Measurements from ENCODE around the gene RPS6KB2. TPM values are rescaled to one million over a fixed set of nuclear protein-coding genes. Genes with fewer than 3 reads are reported as not detected.
A peak's percentile ranks its signal among the peaks of the same experiment; 100 is the strongest.
"Not testable (repeated sequence)": the region's sequence is repeated elsewhere in the genome, so short reads cannot be mapped to it uniquely, and the experiment has no call there.

The RPS6KB2 gene
- polyA plus RNA-seq, 1 donor from 2014 or later: 92.8 TPM

- H3K4me3 ChIP-seq (ENCODE audit: low read length): peak overlapping the region; percentile 71
- H3K27me3 ChIP-seq (ENCODE audit: insufficient read depth, low read depth, low read length): no peaks in the 10 kb centered on the region
- H3K9ac ChIP-seq (ENCODE audit: low read length): peak overlapping the region; percentile 75
- H3K36me3 ChIP-seq (ENCODE audit: insufficient read depth, low read length): no peaks in the 10 kb centered on the region
- no peaks in the 10 kb centered on the region for H3K9me2 ChIP-seq (ENCODE audit: insufficient read depth, low read length)
- no peaks in the 10 kb centered on the region for H3K79me2 ChIP-seq (replicated peaks; ENCODE audit: insufficient read depth, low read length)
- no peak overlapping the region for H3K4me2 ChIP-seq (ENCODE audit: low read length)
- no peaks in the 10 kb centered on the region for H4K20me1 ChIP-seq (ENCODE audit: insufficient read depth)
- H3K27ac ChIP-seq (ENCODE audit: low read length): peak overlapping the region; percentile 56
- H2AFZ ChIP-seq (ENCODE audit: low read depth, low read length): peak overlapping the region; percentile 65
- no peaks in the 10 kb centered on the region for H3F3A ChIP-seq (ENCODE audit: insufficient read depth, low read length, poor library complexity, severe bottlenecking)
- H3K9me3 ChIP-seq (ENCODE audit: low read length): no peaks in the 10 kb centered on the region
- TF ChIP-seq SMC3 (conservative IDR thresholded peaks at IDR 0.05; ENCODE audit: poor library complexity) (no peak), EZH2 (IDR thresholded peaks at IDR 0.05; ENCODE audit: borderline replicate concordance, insufficient read depth, low read length, poor library complexity, severe bottlenecking) (no peak), TAF1 (IDR thresholded peaks at IDR 0.05; ENCODE audit: low read depth) (peak; percentile 40), POLR2AphosphoS5 (IDR thresholded peaks at IDR 0.05) (peak; percentile 69), RAD21 (conservative IDR thresholded peaks at IDR 0.05) (no peak), MXI1 (conservative IDR thresholded peaks at IDR 0.05; ENCODE audit: poor library complexity, severe bottlenecking) (no peak), CTCF (IDR thresholded peaks at IDR 0.05; ENCODE audit: poor library complexity, severe bottlenecking) (no peak), EP300 (conservative IDR thresholded peaks at IDR 0.05; ENCODE audit: poor library complexity, severe bottlenecking) (no peak), REST (IDR thresholded peaks at IDR 0.05; ENCODE audit: borderline replicate concordance) (no peak)
These were observed 36.3 kb downstream of the RPS6KB2 start for GRCh38 chr11:67464411-67465188.

DNA sequence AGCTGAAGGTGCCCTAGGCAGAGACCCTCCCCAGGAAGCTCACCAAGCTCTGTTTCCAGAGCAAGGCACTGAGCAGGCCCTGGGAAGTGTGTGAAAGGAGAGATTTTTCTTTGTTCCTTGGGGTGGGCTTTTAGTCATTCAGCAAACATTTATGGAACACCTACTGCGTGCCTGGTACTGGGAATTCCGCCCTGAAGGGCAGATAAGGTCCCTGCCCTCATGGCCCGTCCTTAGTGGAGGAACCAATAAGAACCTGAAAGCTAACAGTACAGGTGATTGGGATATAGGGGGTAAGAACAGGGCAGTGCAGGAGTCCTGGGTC is 36.9 kb downstream of the RPS6KB2 start:
- TF ChIP-seq CTCF (IDR thresholded peaks at IDR 0.05; ENCODE audit: poor library complexity, severe bottlenecking): no peak
- no peak for TF ChIP-seq EZH2 (IDR thresholded peaks at IDR 0.05; ENCODE audit: borderline replicate concordance, insufficient read depth, low read length, poor library complexity, severe bottlenecking)
- no peak for TF ChIP-seq MXI1 (conservative IDR thresholded peaks at IDR 0.05; ENCODE audit: poor library complexity, severe bottlenecking)
- Histone ChIP-seq H3K4me2 (ENCODE audit: low read length) (no peak overlapping the region), H3K79me2 (replicated peaks; ENCODE audit: insufficient read depth, low read length) (no peaks in the 10 kb centered on the region), H3K36me3 (ENCODE audit: insufficient read depth, low read length) (no peaks in the 10 kb centered on the region), H3K27ac (ENCODE audit: low read length) (peak overlapping the region; percentile 56), H3K9me3 (ENCODE audit: low read length) (no peaks in the 10 kb centered on the region), H3K4me3 (ENCODE audit: low read length) (peak overlapping the region; percentile 71), H2AFZ (ENCODE audit: low read depth, low read length) (peak overlapping the region; percentile 65), H3F3A (ENCODE audit: insufficient read depth, low read length, poor library complexity, severe bottlenecking) (no peaks in the 10 kb centered on the region), H3K27me3 (ENCODE audit: insufficient read depth, low read depth, low read length) (no peaks in the 10 kb centered on the region), H3K9me2 (ENCODE audit: insufficient read depth, low read length) (no peaks in the 10 kb centered on the region), H3K9ac (ENCODE audit: low read length) (peak overlapping the region; percentile 75), H4K20me1 (ENCODE audit: insufficient read depth) (no peaks in the 10 kb centered on the region)

GRCh38 chr11:67465530-67465929 is 37.2 kb downstream of the RPS6KB2 start:
- H3K9me3 ChIP-seq (ENCODE audit: low read length); H3K4me2 ChIP-seq (ENCODE audit: low read length); H3K79me2 ChIP-seq (replicated peaks; ENCODE audit: insufficient read depth, low read length); H3F3A ChIP-seq (ENCODE audit: insufficient read depth, low read length, poor library complexity, severe bottlenecking); H3K27ac ChIP-seq (ENCODE audit: low read length); H4K20me1 ChIP-seq (ENCODE audit: insufficient read depth); H3K27me3 ChIP-seq (ENCODE audit: insufficient read depth, low read depth, low read length); H3K9me2 ChIP-seq (ENCODE audit: insufficient read depth, low read length); H2AFZ ChIP-seq (ENCODE audit: low read depth, low read length); H3K36me3 ChIP-seq (ENCODE audit: insufficient read depth, low read length): not testable (repeated sequence)
- Histone ChIP-seq H3K4me3 (ENCODE audit: low read length) (peak overlapping the region; percentile 71), H3K9ac (ENCODE audit: low read length) (peak overlapping the region; percentile 75)
